ENCODE measurements around the gene CEP83. TPM values are rescaled to one million over a fixed set of nuclear protein-coding genes. Genes with fewer than 3 reads are reported as not detected.
"Not testable (repeated sequence)": the region's sequence is repeated elsewhere in the genome, so short reads cannot be mapped to it uniquely, and the experiment has no call there.

CEP83 gene
- total and polyA plus RNA-seq, 2 donors (not counting 1 experiment from before 2014, with no cell fraction given): 7.8 to 13.5 TPM

DNA sequence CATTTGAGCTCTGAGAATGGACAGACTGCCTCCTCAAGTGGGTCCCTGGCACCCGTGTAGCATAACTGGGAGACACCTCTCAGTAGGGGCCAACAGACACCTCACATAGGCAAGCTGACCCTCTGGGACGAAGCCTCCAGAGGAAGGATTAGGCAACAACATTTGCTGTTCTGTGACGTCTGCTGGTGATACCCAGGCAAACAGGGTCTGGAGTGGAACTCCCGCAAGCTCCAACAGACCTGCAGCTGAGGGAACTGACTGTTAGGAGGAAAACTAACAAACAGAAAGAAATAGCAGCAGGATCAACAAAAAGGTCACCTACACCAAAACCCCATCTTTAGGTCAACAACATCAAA lies 69.6 kb downstream of the CEP83 start:
- Histone ChIP-seq H3K79me2 (ENCODE audit: control insufficient read depth, insufficient read depth, low read length) (no peaks in the 10 kb centered on the region), H3K27me3 (ENCODE audit: control insufficient read depth, insufficient read depth, low read length) (no peaks in the 10 kb centered on the region), H3K4me3 (replicated peaks in 1 of 4; ENCODE audit: control extremely low read depth in 1 of 4, insufficient read depth in 1 of 4, low read depth in 3 of 4, low read length in 4 of 4) (no peak overlapping the region), H4K20me1 (ENCODE audit: control insufficient read depth, extremely low read depth, insufficient read depth, low read length) (no peaks in the 10 kb centered on the region), H3K4me1 (ENCODE audit: control insufficient read depth, extremely low read depth, insufficient read depth, low read length) (no peaks in the 10 kb centered on the region), H3K9ac (ENCODE audit: insufficient read depth, low read length) (no peak overlapping the region), H3K36me3 (ENCODE audit: control insufficient read depth, insufficient read depth, low read length) (no peaks in the 10 kb centered on the region), H3K27ac (ENCODE audit: insufficient read depth, low read length) (no peak overlapping the region), H3K4me2 (ENCODE audit: extremely low read depth, insufficient read depth, low read length) (no peak overlapping the region), H2AFZ (ENCODE audit: low read length) (no peak overlapping the region), H3K9me3 (ENCODE audit: control insufficient read depth, insufficient read depth, low read depth, low read length) (no peaks in the 10 kb centered on the region)
- no peak for DNase-seq (ENCODE audit: low read depth in 2 of 2)
- TF ChIP-seq, protein P1, sequence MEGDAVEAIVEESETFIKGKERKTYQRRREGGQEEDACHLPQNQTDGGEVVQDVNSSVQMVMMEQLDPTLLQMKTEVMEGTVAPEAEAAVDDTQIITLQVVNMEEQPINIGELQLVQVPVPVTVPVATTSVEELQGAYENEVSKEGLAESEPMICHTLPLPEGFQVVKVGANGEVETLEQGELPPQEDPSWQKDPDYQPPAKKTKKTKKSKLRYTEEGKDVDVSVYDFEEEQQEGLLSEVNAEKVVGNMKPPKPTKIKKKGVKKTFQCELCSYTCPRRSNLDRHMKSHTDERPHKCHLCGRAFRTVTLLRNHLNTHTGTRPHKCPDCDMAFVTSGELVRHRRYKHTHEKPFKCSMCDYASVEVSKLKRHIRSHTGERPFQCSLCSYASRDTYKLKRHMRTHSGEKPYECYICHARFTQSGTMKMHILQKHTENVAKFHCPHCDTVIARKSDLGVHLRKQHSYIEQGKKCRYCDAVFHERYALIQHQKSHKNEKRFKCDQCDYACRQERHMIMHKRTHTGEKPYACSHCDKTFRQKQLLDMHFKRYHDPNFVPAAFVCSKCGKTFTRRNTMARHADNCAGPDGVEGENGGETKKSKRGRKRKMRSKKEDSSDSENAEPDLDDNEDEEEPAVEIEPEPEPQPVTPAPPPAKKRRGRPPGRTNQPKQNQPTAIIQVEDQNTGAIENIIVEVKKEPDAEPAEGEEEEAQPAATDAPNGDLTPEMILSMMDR (conservative IDR thresholded peaks at IDR 0.05 in 1 of 2, IDR thresholded peaks at IDR 0.05 in 1 of 2; ENCODE audit: low read depth in 1 of 2, low read length in 2 of 2): no peak
- TF ChIP-seq EZH2 (IDR thresholded peaks at IDR 0.05; ENCODE audit: low read length, missing control alignments): no peak

DNA sequence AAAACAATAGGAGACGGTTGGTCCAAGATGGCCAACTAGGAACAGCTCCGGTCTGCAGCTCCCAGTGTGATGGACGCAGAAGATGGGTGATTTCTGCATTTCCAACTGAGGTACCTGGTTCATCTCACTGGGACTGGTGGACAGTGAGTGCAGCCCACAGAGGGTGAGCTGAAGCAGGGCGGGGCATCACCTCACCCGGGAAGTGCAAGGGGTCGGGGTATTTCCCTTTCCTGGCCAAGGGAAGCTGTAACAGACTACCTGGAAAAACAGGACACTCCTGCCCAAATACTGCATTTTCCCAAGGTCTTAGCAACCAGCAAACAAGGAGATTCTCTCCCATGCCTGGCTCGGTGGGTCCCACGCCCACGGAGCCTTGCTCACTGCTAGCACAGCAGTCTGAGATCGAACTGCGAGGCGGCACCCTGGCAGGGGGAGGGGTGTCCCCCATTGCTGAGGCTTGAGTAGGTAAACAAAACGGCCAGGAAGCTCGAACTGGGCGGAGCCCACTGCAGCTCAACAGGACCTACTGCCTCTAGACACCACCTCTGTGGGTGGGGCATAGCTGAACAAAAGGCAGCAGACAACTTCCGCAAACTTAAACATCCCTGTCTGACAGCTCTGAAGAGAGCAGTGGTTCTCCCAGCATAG lies 70.1 kb downstream of the CEP83 start:
- H4K20me1 ChIP-seq (ENCODE audit: control insufficient read depth, extremely low read depth, insufficient read depth, low read length); H2AFZ ChIP-seq (ENCODE audit: low read length); H3K9me3 ChIP-seq (ENCODE audit: control insufficient read depth, insufficient read depth, low read depth, low read length); H3K9ac ChIP-seq (ENCODE audit: insufficient read depth, low read length); H3K4me2 ChIP-seq (ENCODE audit: extremely low read depth, insufficient read depth, low read length); DNase-seq (ENCODE audit: low read depth in 2 of 2); H3K27ac ChIP-seq (ENCODE audit: insufficient read depth, low read length); H3K4me3 ChIP-seq (replicated peaks in 1 of 4; ENCODE audit: control extremely low read depth in 1 of 4, insufficient read depth in 1 of 4, low read depth in 3 of 4, low read length in 4 of 4); H3K27me3 ChIP-seq (ENCODE audit: control insufficient read depth, insufficient read depth, low read length); H3K79me2 ChIP-seq (ENCODE audit: control insufficient read depth, insufficient read depth, low read length); H3K4me1 ChIP-seq (ENCODE audit: control insufficient read depth, extremely low read depth, insufficient read depth, low read length); H3K36me3 ChIP-seq (ENCODE audit: control insufficient read depth, insufficient read depth, low read length): not testable (repeated sequence)

DNA sequence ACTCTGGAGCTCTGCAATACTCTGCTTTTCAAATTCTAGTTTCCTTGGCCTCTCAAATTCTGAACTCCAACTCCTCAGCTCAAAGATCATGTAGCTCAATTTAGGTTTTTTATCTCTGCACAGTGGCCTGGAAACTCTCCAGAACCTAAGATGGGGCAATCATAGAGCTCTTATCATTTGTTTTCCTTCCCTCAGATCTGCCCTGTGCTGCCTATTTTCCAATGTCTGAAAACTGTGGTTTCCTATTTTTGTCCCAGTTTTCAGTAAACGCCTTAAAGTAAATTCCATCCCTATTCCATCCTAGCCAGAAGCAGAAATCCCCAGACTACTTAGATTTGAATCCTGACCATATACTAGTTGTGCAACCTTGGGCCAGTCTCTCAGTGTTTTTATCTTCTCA lies 73.2 kb downstream of the CEP83 start:
- Histone ChIP-seq H3K9me3 (ENCODE audit: control insufficient read depth, insufficient read depth, low read depth, low read length) (no peaks in the 10 kb centered on the region), H4K20me1 (ENCODE audit: control insufficient read depth, extremely low read depth, insufficient read depth, low read length) (no peaks in the 10 kb centered on the region), H3K27me3 (ENCODE audit: control insufficient read depth, insufficient read depth, low read length) (no peaks in the 10 kb centered on the region), H3K4me3 (replicated peaks in 1 of 4; ENCODE audit: control extremely low read depth in 1 of 4, insufficient read depth in 1 of 4, low read depth in 3 of 4, low read length in 4 of 4) (no peak overlapping the region), H2AFZ (ENCODE audit: low read length) (no peak overlapping the region), H3K27ac (ENCODE audit: insufficient read depth, low read length) (no peak overlapping the region), H3K36me3 (ENCODE audit: control insufficient read depth, insufficient read depth, low read length) (no peaks in the 10 kb centered on the region), H3K4me1 (ENCODE audit: control insufficient read depth, extremely low read depth, insufficient read depth, low read length) (no peaks in the 10 kb centered on the region), H3K79me2 (ENCODE audit: control insufficient read depth, insufficient read depth, low read length) (no peaks in the 10 kb centered on the region), H3K9ac (ENCODE audit: insufficient read depth, low read length) (no peak overlapping the region), H3K4me2 (ENCODE audit: extremely low read depth, insufficient read depth, low read length) (no peak overlapping the region)
- TF ChIP-seq, protein P1 (conservative IDR thresholded peaks at IDR 0.05 in 1 of 2, IDR thresholded peaks at IDR 0.05 in 1 of 2; ENCODE audit: low read depth in 1 of 2, low read length in 2 of 2): no peak
- TF ChIP-seq EZH2 (IDR thresholded peaks at IDR 0.05; ENCODE audit: low read length, missing control alignments): no peak
- peak; percentile 49 to 79 for DNase-seq (ENCODE audit: low read depth in 2 of 2)

Data from fibroblast of lung (primary cell).